ENCODE data around the gene CPLANE2. TPM values are rescaled to one million over a fixed set of nuclear protein-coding genes. Genes with fewer than 3 reads are reported as not detected.
A peak's percentile ranks its signal among the peaks of the same experiment; 100 is the strongest.

Gene CPLANE2
- total and polyA plus RNA-seq, 2 of the 4 experiments (the other 2 are of a cell fraction), result 3.2 to 5.8 TPM

GRCh38 chr1:16266411-16267118 lies 29.6 kb upstream of the CPLANE2 start:
- H2BK5ac ChIP-seq (ENCODE audit: low read depth, low read length, poor library complexity, severe bottlenecking), result peak overlapping the region; percentile 36
- H4K91ac ChIP-seq (ENCODE audit: insufficient read depth, low read depth, low read length), result peak overlapping the region; percentile 20
- ChIA-PET POLR2A (ENCODE audit: unreplicated experiment) (no interaction called here), CTCF (no interaction called here)
- no peaks in the 10 kb centered on the region for H3K9me3 ChIP-seq (ENCODE audit: control insufficient read depth, insufficient read depth, low read length)
- H3K27me3 ChIP-seq (ENCODE audit: control insufficient read depth, insufficient read depth, low read length), result no peaks in the 10 kb centered on the region
- H2AFZ ChIP-seq (replicated peaks; ENCODE audit: low read length, poor library complexity), result no peak overlapping the region
- BruUV-seq (replicated peaks), result no TSS peak
- WGBS, 2 experiments (ENCODE audit: extremely low coverage in 2 of 2, insufficient read length in 1 of 2), result no CpG with 5 or more reads among the region's 4 CpGs
- peak; percentile 56 for DNase-seq
- peak overlapping the region; percentile 4 to 19; a peak in 1 of 4 replicates for H4K8ac ChIP-seq (ENCODE audit: low read depth in 2 of 2, low read length in 2 of 2)
- H3K18ac ChIP-seq (ENCODE audit: low read depth, low read length), result no peak overlapping the region; the same call in 1 of the 2 replicates
- peaks cover 9% of the 10 kb centered on the region for H3K9me1 ChIP-seq (ENCODE audit: insufficient read depth, low read length)
- peak overlapping the region; percentile 25 for H3K4me2 ChIP-seq (ENCODE audit: low read depth, low read length)
- no peak overlapping the region for H3K56ac ChIP-seq (ENCODE audit: extremely low read depth, insufficient read depth, low read length)
- H2BK20ac ChIP-seq (ENCODE audit: low read depth, low read length), result 0 out of 2 replicates have a peak overlapping the region, but pooled peaks have one; percentile 16
- H3K4ac ChIP-seq (ENCODE audit: low read depth, low read length), result peak overlapping the region; percentile 56
- peak overlapping the region; percentile 29; the same call in 1 of the 2 replicates for H3K27ac ChIP-seq (ENCODE audit: insufficient read depth, low read length)
- TF ChIP-seq POLR2A (IDR thresholded peaks at IDR 0.05; ENCODE audit: low read depth, low read length) (no peak), BHLHE40 (IDR thresholded peaks at IDR 0.05; ENCODE audit: low read depth, low read length) (no peak), RCOR1 (IDR thresholded peaks at IDR 0.05; ENCODE audit: insufficient replicate concordance, low read length) (no peak), RAD21 (IDR thresholded peaks at IDR 0.05; ENCODE audit: low read length) (no peak), MAFK (IDR thresholded peaks at IDR 0.05; ENCODE audit: low read depth, low read length) (peak; percentile 58; the same call in 1 of the 2 replicates), CHD1 (IDR thresholded peaks at IDR 0.05; ENCODE audit: low read depth, low read length) (no peak)
- peaks cover 6% of the 10 kb centered on the region; the same call in 1 of the 2 replicates for H3K36me3 ChIP-seq (ENCODE audit: control insufficient read depth, insufficient read depth, low read length)
- no peak overlapping the region for H2BK15ac ChIP-seq (ENCODE audit: low read depth, low read length)
- peak overlapping the region; percentile 56; the same call in 1 of the 2 replicates for H2AK5ac ChIP-seq (ENCODE audit: low read depth, low read length)
- peak; percentile 53 for ATAC-seq (ENCODE audit: low read depth)
- H4K5ac ChIP-seq (ENCODE audit: low read depth, low read length), result peak overlapping the region; percentile 50
- dilution Hi-C loops (cut with HindIII; ENCODE audit: low sequenced_read_pairs, unreplicated experiment) (no loop called here), in situ Hi-C loops (cut with MboI; ENCODE audit: low sequenced_read_pairs) (no loop called here), intact Hi-C loops (cut with micrococcal nuclease) (loop anchor here (10.0 kb wide), 1 partner anchor 88 kb away; the partner anchor contains the start of gene FBXO42)
- peak overlapping the region; percentile 17; the same call in 1 of the 2 replicates for H2BK120ac ChIP-seq (ENCODE audit: low read depth, low read length)
- H3K9ac ChIP-seq (ENCODE audit: low read depth, low read length), result 0 out of 2 replicates have a peak overlapping the region, but pooled peaks have one; percentile 41
- H3K4me1 ChIP-seq (ENCODE audit: control insufficient read depth, insufficient read depth, low read length), result peaks cover 11% of the 10 kb centered on the region
- peaks cover 9% of the 10 kb centered on the region; the same call in 1 of the 2 replicates for H4K20me1 ChIP-seq (ENCODE audit: insufficient read depth, low read length)
- H3K79me1 ChIP-seq (ENCODE audit: low read depth in 1 of 2, low read length in 2 of 2), result peaks cover 26 to 72% of the 10 kb centered on the region in 2 experiments
- no peak overlapping the region for H3K4me3 ChIP-seq (ENCODE audit: insufficient read depth, low read depth, low read length)
- peak overlapping the region; percentile 36; the same call in 1 of the 2 replicates for H3K23ac ChIP-seq (ENCODE audit: low read depth, low read length)
- peak overlapping the region; percentile 22 for H2AK9ac ChIP-seq (replicated peaks; ENCODE audit: low read depth, low read length, poor library complexity)
- H3K14ac ChIP-seq (replicated peaks; ENCODE audit: low read depth, low read length), result peak overlapping the region; percentile 10; the same call in 1 of the 2 replicates

Data from IMR-90 (cell line).